Cardiac septum (tissue), 1 donor: Measurements from ENCODE around the gene ANXA5. TPM values are rescaled to one million over a fixed set of nuclear protein-coding genes. Genes with fewer than 3 reads are reported as not detected.
"Not testable (repeated sequence)": the region's sequence is repeated elsewhere in the genome, so short reads cannot be mapped to it uniquely, and the experiment has no call there.

Source experiments
- DNase-seq: peaks from one replicate; pipeline ENCODE4 v3.0.0-alpha.2; 2020; ENCODE audit warnings: low spot score
- intact Hi-C: fragments of 100-400 bp; cut with DNase I; formaldehyde crosslinking; loops from one replicate; pipeline ENCODE4 v1.14.0; 2022
- long read RNA-seq: library from polyadenylated mRNA; unstranded; transcript quantifications from one replicate; pipeline ENCODE4 v2.0.0, GENCODE V29; 2021
- total RNA-seq: library from RNA; stranded (reverse); fragmentation: NEBNext Ultra II Directional; extraction: Animal tissue kit (Norgen Biotek cat#: 25700); gene quantifications from one replicate; pipeline ENCODE4 v1.2.1, GENCODE V29; 2021
- donor health status: DM: no; HTN: no; CAD: no.

ANXA5 gene
- 152 TPM for total RNA-seq
- long read RNA-seq, transcript ANXA5-201 (13 exons, 1,762 nt), result major isoform, 281 of 313 reads
- long read RNA-seq, partial matches to known transcripts, result 19 of 313 reads
- long read RNA-seq, other reads (novel, unspliced or antisense), result 13 of 313 reads

DNA sequence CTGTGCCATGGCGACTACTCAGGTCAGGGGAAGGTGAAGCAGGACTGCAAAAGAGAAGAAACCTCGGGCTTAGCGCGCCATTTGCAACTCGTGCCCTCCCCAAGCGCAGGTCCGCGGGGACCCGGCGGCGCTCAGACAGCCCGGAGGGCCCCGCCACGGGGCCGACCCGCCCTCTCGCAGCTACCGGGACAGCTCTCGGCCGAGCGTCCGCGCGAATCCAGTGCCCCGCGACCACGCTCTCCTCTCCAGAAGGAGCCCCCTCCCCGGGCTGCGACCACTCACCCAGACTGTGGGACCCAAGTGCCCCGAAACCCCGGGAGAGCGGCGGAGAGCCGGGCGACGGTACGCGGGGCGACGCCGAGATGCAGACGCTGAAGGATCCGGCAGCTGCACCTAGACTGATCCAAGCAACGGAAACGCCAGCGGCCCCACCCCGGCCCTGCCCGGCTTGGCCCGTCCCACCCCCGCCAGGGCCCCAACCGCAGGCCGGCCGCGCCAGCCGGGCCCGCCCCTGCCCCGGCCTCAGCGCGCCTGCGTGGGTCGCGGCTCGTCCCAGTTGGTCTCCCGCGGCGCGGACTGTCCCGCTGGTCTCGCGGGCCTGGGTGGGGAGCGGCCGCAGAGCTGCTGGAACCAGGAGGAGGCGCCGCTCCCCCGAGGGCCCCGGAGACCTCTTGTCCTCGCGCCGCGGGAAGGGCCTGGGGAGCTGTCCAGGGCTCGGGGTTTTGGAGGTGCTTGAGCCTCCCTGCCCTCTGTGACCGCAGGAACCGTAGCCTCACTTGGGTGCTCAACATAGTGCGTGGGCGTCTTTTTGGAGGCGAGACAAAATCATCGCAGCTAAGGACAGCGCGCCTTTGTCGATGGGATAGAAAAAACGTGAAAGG, at the start of gene ANXA5:
TSS of gene ANXA5 (minus strand) at position 400 of the 881 bp plus-strand sequence. CDS start at position 9, 391 bp downstream.
- intact Hi-C loops, result loop anchor here (1.0 to 5.0 kb wide), 3 partner anchors 14 to 125 kb away; partner anchors contain the start of genes CCNA2 and EXOSC9

DNA sequence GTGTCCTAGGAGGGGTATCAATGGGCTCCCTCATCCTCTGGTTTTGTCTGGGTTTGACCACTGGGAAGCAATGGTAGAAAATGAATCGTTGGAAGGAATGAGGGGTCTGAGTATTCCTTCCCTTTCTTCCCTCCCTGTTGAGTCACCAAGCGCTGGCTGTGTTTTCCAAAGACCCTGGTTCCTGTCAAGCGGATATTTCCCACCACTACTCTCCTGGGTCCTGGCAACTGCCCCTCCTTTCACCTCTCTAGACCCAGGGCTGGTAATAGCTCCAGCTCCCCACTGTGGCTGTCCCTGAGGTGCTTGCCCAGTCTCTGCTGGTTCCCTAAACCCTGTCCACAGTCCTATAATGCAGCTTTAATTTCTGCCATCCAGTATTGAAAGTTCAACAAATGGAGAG, 46.0 kb upstream of the ANXA5 start:
- no peak for DNase-seq
- intact Hi-C loops, result no loop called here

More for the DNA sequence above, at the start of gene ANXA5:
- DNase-seq, result peak; percentile 92

DNA sequence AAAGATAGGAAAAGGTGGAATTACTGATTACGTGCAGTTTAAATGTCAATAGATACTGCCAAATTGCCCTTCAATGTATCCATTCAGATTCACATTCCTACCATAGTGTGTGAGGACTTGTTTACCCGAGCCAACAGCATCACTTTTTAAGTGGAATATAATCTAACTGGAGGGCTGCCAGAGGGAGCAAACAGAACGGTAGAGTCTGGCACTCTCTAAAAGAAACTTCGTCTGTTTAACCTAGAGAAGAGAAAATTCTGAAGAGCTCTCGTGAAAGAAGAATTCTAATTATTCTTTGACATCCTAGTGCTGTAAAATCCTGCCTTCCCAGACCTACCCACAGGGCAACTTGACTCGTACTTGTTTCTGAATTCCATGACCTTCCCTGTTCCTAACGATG, 45.0 kb upstream of the ANXA5 start:
- no peak for DNase-seq
- intact Hi-C loops, result no loop called here

DNA sequence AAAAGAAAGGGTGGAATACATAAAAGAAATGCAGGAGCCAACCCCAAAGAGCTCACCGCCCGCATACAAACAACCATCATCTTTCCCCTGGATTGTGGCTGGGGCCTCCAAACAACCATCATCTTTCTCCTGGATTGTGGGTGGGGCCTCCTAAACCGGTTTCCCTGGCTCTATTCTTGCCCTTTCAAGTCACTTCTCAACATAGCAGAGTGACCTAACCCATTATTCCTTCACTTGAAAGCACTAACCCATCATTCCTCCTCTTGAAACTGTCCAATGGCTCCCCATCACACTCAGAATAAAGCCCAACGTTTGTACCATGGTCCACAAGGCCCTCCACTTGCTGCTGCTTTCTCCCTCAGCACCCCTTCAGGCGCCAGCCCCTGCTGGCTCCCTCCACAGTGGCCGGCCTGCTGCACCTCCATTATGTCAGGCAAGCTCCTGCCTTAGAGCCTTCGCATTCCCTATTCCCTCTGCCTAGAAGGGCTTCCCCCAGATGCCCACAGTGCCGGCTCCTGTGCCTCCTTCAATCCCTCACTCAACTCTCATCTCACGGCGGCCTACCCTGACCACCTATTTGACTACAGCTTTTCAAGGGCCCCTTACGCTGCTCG, 44.1 kb upstream of the ANXA5 start:
- intact Hi-C loops, result no loop called here

DNA sequence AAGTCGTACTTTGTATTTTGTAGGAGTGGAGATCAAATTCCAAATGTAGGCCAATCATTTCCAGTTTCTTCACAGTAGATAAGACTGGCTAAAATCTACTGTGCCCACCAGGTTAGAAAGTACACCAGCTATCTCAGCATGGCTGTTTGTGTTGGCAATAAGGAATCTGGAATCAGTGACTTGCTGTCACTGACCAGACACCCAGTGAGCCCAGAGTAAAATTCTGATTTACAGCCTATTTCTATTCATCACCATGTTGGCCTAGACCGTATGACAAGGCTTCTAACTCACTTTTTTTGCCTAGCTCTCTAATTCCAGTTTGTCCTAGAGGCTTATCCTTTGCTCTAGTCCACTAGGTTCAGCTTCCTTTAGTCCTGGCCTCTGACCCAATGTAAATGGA, 42.8 kb upstream of the ANXA5 start:
- no peak for DNase-seq
- intact Hi-C loops, result loop anchor here (5.0 kb wide), 1 partner anchor 367 kb away; no protein-coding TSS in a partner anchor

More for the DNA sequence above, 44.1 kb upstream of the ANXA5 start:
- DNase-seq, result no peak

DNA sequence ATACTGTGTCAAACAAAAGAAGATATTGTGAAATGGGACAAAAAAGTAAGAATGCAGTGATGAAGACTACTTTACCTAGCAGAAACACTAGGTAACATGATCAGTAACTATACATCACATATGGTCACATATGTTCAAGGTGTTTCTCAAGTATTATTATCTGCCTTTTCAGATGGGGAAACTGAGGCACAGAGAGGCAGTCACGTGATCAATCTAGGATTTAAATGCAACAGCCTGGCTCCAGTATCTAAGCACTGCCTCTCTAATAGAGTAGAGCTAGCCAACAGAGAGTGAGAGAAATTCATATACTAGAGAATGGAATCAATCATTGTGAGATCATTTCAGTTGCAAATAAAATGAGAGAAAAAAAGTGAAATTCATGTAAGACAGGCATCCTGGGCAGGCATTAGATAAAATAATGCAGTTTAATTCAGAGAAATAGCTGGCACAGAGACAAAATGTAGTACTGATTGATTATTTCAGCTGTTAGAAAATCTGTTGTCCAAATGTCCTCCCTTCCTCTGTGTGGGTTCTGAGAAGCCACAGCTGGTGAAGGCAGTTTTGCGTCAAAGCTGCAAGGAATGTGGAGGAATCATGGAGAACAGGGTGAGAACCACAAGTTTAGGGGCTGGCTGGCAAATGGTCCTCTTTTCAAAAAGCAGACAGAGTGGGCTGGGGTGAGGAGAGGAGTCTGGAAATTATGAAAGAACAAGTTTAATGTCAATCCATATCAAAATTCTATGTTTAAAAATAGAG, 42.2 kb upstream of the ANXA5 start:
- no peak for DNase-seq
- intact Hi-C loops, result loop anchor here (5.0 kb wide), 1 partner anchor 367 kb away; no protein-coding TSS in a partner anchor

DNA sequence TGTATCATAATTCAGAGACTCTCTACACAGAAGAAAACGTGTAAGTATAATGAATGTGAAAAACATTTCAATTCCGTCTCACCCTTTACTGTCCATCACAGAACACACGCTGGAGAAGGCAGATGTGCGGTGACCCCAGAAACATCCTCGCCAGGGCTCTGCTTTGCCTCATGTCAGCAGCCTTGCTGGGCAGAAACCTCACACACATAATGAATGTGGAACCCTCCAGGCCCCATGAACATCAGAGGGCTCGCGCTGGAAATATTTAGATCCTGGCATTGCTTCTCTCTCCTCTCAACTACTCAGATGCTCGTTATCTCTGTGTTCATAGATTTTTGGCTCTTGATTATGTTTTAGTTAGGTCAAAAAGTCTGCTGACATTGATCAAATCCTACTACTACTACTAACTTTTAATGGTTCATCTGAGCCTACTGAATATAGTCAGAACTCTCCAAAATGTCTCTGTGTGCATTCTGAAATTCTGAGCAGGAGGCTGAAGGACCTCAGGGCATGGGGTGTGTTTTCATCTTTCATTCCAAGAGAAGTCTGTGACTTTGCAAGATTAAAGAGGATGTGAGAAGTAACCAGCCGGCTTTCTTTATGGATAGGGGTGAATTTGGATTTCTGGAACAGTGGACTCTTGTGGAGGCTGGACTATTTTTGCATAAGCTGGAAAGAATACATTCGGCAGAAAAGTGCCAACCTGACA, 41.2 kb upstream of the ANXA5 start:
- intact Hi-C loops, result loop anchor here (5.0 kb wide), 1 partner anchor 366 kb away; no protein-coding TSS in a partner anchor
- no peak for DNase-seq

DNA sequence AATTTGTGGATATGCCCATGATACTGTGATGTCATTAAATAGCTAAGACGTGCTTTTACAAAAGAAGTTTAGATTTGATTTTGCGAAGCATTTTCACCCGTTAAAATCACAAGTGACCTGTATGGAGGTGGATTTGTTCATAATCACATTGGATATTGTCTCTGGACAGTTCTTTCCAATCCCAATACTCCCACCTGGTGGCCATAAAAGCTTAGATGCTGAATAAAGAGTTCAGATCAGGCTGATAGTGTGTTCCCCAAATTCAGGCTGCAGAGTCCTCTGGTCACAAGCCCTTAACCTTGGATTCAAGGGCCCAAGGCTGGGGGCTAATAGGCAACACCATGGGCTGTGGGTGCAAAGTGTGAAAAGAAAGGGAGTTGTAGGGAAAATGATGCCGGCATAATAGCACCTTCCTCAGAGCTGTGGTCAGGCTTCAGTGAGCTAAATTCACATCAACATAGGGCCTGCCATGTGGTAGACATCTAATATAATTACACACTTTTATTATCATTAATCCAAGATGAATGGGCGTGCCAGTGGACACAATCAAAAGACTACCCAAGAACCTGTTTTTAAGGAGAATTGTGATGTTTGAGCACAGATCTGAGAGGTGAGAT, 40.1 kb upstream of the ANXA5 start:
- no peak for DNase-seq
- intact Hi-C loops, result loop anchor here (5.0 kb wide), 1 partner anchor 365 kb away; no protein-coding TSS in a partner anchor

DNA sequence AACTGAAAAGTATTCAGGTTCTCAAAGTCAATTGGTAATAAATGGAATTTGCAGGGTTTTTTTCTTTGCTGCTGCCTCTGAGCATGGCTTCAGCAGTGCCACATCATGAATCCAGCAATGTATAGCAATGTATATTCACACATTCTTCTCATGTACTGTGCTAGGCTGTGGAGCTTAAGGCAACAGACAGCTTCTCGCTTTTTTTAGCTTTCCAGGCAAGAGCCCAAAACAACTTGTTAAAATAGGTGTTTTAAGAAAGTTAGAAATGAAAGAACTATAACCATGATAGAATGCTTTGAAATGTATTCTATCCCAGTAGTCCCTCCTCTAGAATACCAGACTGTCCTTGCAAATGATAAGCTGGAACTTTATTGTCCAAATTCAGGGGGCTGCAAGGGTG, 37.8 kb upstream of the ANXA5 start:
- DNase-seq, result no peak
- intact Hi-C loops, result no loop called here

DNA sequence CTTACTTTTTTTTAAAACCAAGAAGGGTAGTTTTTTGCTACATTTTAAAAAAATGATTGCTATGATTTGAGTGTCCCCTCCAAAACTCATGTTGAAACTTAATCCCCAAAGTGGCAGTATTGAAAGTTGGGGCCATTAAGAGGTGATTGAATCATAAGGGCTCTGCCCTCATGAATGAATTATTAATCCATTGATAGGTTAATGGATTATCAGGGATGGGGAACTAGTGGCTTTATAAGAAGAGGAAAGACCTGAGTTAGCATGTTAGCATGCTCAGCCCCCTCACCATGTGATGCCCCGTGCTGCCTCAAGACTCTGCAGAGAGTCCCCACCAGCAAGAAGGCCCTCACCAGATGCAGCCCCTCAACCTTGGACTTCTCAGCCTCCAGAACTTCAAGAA, 37.2 kb upstream of the ANXA5 start:
- intact Hi-C loops, result no loop called here
- DNase-seq, result no peak

DNA sequence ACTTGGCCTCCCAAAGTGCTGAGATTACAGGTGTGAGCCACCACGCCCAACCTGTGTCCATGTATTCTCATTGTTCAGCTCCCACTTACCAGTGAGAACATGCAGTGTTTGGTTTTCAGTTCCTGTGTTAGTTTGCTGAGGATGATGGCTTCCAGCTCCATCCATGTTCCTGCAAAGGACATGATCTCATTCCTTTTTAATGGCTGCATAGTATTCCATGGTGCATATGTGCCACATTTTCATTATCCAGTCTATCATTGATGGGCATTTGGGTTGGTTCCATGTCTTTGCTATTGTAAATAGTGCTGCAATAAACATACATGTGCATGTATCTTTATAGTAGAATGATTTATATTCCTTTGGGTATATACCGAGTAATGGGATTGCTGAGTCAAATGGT, 33.0 kb upstream of the ANXA5 start:
- intact Hi-C loops, result loop anchor here (10.0 kb wide), 1 partner anchor 245 kb away; no protein-coding TSS in a partner anchor
- DNase-seq, result not testable (repeated sequence)

DNA sequence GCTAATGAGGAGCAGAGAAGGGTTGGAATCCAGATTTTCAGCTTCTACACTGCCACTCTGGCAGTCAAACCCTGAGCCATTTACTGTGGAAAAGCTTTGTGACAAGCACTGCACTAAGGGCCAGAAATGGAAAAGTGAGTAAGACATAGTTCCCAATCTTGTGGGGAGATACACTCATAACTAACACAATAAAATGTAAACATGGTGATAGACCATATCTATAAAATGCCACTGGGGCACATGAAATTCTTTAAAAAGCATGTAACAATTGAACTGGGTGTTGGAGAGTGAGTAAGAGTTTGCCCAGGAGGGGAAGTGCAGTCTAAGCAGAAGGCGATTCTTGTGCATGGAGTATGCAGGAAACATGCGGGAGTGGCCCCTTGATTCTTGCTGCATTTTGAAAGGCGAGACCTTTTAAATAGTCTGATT, 32.0 kb upstream of the ANXA5 start:
- no peak for DNase-seq
- intact Hi-C loops, result loop anchor here (10.0 kb wide), 1 partner anchor 244 kb away; no protein-coding TSS in a partner anchor

DNA sequence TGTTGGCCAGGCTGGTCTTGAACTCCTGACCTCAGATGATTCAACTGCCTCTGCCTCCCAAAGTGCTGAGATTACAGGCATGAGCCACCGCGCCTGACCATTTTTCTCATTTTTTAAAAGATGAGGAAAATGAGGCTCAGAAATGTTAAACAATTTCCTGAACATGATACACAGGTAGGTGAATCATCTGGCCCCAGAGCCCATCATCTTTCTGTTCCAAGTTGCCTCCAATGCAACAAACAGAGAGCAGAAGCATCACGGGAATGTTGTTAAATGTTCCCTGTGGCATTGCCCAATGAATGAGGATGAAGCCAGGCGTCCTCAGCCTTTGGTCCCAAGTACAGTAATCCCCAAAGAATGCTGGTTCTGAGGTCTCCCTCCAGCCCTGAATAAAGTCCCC, 31.3 kb upstream of the ANXA5 start:
- intact Hi-C loops, result loop anchor here (10.0 kb wide), 1 partner anchor 243 kb away; no protein-coding TSS in a partner anchor
- no peak for DNase-seq

DNA sequence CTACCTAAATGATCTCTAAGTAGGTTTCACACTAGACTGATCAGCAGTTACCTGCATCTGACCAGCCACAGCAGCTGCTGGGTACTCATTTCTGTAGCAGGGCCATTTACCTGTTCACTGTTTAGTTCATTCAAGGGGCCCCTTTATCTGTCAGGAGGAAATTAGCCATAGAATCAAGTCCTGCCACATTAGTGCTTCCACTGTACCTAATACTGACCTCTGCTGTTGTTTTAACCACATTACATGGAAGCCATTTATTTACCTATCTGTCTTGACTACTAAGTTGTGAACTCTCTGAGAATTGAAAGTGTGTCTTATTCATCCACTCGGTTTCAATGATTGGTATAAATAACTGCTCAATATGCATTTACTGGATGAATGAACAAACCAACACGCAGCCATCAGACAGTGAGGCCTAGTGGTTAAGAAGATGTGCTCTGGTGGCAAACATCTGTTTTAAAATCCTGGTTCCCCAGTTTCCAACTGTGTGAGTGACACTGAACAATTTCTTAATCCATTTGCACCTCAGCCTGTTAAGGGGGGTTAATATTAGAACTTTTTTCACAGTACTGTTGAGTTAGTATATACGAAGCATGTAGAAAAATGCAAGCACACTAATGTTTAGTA, 30.0 kb upstream of the ANXA5 start:
- DNase-seq, result no peak
- intact Hi-C loops, result loop anchor here (10.0 kb wide), 1 partner anchor 242 kb away; no protein-coding TSS in a partner anchor

DNA sequence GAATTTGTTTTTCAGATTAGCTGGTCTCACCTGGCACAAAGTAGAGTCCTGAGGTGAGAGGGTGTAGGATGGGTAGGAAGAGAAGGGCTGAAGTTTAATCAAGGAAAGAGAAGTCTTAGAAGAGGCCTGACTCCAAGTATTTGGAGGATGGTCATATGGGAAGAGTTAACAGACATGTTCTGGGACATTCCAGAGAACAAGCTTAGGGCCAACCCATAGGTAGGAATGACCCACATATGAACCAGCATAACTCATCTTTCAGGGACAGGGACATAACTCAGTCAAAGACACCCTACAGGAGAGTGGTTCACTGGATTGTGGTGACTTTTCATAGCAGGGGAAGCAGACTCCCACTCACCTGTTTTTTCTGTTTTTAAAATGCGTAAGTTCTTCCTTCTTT, 27.9 kb upstream of the ANXA5 start:
- intact Hi-C loops, result loop anchor here (10.0 kb wide), 1 partner anchor 240 kb away; no protein-coding TSS in a partner anchor
- no peak for DNase-seq

DNA sequence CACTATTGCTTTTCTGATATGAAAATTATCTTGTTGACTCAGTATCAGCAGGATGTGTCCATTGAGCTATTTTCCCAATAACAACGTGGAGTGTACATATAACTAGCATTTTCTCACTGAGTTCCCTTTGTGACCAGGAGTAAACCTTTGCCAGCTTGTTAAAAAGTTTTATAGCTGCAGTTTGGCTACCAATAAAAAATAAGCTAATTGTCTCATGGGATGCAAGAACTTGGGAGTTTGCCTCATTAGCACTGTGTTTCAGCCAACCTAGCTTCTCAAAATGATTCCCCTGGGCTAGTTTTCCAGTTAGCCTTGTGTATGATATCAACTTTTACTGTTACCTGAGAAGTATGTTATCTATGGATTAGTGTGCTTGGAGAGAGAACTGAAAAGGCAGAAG, 24.9 kb upstream of the ANXA5 start:
- intact Hi-C loops, result loop anchor here (10.0 kb wide), 1 partner anchor 237 kb away; no protein-coding TSS in a partner anchor
- no peak for DNase-seq

DNA sequence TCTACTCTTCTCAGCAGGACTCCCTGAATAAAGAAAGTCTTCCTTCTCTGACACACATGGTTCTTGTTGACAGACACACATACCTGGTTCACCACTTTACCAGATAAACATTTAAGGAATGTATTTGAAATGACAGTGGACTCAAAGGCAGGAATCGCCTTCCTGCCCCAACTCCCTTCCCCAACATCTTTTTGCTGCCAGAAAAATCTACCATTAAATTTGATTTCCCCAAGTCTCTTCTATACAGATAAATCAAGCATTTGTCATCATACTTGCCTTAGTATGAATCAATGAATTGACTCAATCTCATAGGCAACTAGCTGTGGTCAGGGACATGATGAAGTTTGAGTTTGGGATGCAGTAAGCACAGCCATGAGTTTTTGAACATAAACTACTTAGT, 23.3 kb upstream of the ANXA5 start:
- DNase-seq, result no peak
- intact Hi-C loops, result loop anchor here (10.0 kb wide), 1 partner anchor 235 kb away; no protein-coding TSS in a partner anchor
